HG03139 (cell line): ENCODE measurements around the gene KBTBD13.

Experiments
- ATAC-seq: cut with Tn5 transposase; IDR thresholded peaks from one replicate; pipeline ENCODE4 v1.9.1; 2021; ENCODE audit not compliant: unreplicated experiment

The KBTBD13 gene

GRCh38 chr15:65105038-65105437, 28.5 kb downstream of the KBTBD13 start:
- ATAC-seq: no peak

GRCh38 chr15:65106011-65106590, 29.6 kb downstream of the KBTBD13 start:
- no peak for ATAC-seq

- ATAC-seq: no peak
Measured at GRCh38 chr15:65110676-65111292, 34.2 kb downstream of the KBTBD13 start.

GRCh38 chr15:65115086-65115485, 38.5 kb downstream of the KBTBD13 start, which contains the start of gene UBAP1L:
Gene UBAP1L (minus strand): TSS chr15:65115200. CDS start chr15:65106215, 8,985 bp downstream.
- ATAC-seq: no peak

- ATAC-seq: no peak
Measured at GRCh38 chr15:65115542-65115941, 39.0 kb downstream of the KBTBD13 start.
